ENCODE measurements around the gene LCE5A.
"Not testable (repeated sequence)": the region's sequence is repeated elsewhere in the genome, so short reads cannot be mapped to it uniquely, and the experiment has no call there.

Gene LCE5A

GRCh38 chr1:152510503-152510902 lies at the start of gene LCE5A:
Gene LCE5A (plus strand): TSS chr1:152510803. CDS start chr1:152511535, 732 bp downstream.
- no peak for DNase-seq

- DNase-seq: peak; percentile 33
Observed at GRCh38 chr1:152461544-152461943, 49.1 kb upstream of the LCE5A start.

- DNase-seq: no peak
Observed at GRCh38 chr1:152462636-152463035, 48.0 kb upstream of the LCE5A start.

GRCh38 chr1:152466217-152466616 lies 44.4 kb upstream of the LCE5A start:
- no peak for DNase-seq

GRCh38 chr1:152473887-152474537 lies 36.6 kb upstream of the LCE5A start:
- no peak for DNase-seq

GRCh38 chr1:152479792-152480595 lies 30.6 kb upstream of the LCE5A start:
- DNase-seq: peak; percentile 2

GRCh38 chr1:152481869-152482664 lies 28.5 kb upstream of the LCE5A start:
- no peak for DNase-seq

- no peak for DNase-seq
Observed at GRCh38 chr1:152486400-152487006, 24.1 kb upstream of the LCE5A start.

- no peak for DNase-seq
Observed at GRCh38 chr1:152487871-152488270, 22.7 kb upstream of the LCE5A start.

- not testable (repeated sequence) for DNase-seq
Observed at GRCh38 chr1:152491537-152491936, 19.1 kb upstream of the LCE5A start.

- peak; percentile 7 for DNase-seq
Observed at GRCh38 chr1:152495066-152495675, 15.4 kb upstream of the LCE5A start.

GRCh38 chr1:152497273-152497672 lies 13.3 kb upstream of the LCE5A start:
- no peak for DNase-seq

GRCh38 chr1:152501704-152502103 lies 8.9 kb upstream of the LCE5A start:
- no peak for DNase-seq

GRCh38 chr1:152502496-152503180 lies 8.0 kb upstream of the LCE5A start:
- DNase-seq: no peak

GRCh38 chr1:152505083-152505482 lies 5.5 kb upstream of the LCE5A start:
- no peak for DNase-seq

GRCh38 chr1:152506899-152507498 lies 3.6 kb upstream of the LCE5A start:
- DNase-seq: no peak

- no peak for DNase-seq
Observed at GRCh38 chr1:152511596-152511995, 993 bp downstream of the LCE5A start.

GRCh38 chr1:152513081-152513480 lies 2.5 kb downstream of the LCE5A start:
- no peak for DNase-seq

GRCh38 chr1:152514715-152515433 lies 4.3 kb downstream of the LCE5A start:
- no peak for DNase-seq

- no peak for DNase-seq
Observed at GRCh38 chr1:152515434-152515783, 4.8 kb downstream of the LCE5A start.

GRCh38 chr1:152516082-152516481 lies 5.5 kb downstream of the LCE5A start:
- DNase-seq: no peak
